ENCODE results near the gene FAM81A. TPM values are rescaled to one million over a fixed set of nuclear protein-coding genes. Genes with fewer than 3 reads are reported as not detected.
A peak's percentile ranks its signal among the peaks of the same experiment; 100 is the strongest.

Gene FAM81A
- total RNA-seq, result 0.75 and 2.2 TPM in 2 replicates

- TF ChIP-seq, protein P1, sequence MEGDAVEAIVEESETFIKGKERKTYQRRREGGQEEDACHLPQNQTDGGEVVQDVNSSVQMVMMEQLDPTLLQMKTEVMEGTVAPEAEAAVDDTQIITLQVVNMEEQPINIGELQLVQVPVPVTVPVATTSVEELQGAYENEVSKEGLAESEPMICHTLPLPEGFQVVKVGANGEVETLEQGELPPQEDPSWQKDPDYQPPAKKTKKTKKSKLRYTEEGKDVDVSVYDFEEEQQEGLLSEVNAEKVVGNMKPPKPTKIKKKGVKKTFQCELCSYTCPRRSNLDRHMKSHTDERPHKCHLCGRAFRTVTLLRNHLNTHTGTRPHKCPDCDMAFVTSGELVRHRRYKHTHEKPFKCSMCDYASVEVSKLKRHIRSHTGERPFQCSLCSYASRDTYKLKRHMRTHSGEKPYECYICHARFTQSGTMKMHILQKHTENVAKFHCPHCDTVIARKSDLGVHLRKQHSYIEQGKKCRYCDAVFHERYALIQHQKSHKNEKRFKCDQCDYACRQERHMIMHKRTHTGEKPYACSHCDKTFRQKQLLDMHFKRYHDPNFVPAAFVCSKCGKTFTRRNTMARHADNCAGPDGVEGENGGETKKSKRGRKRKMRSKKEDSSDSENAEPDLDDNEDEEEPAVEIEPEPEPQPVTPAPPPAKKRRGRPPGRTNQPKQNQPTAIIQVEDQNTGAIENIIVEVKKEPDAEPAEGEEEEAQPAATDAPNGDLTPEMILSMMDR (IDR thresholded peaks at IDR 0.05; ENCODE audit: insufficient read depth, low read length, poor library complexity, severe bottlenecking), result no peak
- DNase-seq (ENCODE audit: low read depth), result no peak
- H3K27me3 ChIP-seq (ENCODE audit: control insufficient read depth, insufficient read depth, low read length), result peaks cover 12% of the 10 kb centered on the region
Observed at GRCh38 chr15:59437817-59438624, at the start of gene FAM81A. Gene FAM81A, plus strand, starts transcription at chr15:59438186. Its CDS starts 20,441 bp downstream, at chr15:59458627.

GRCh38 chr15:59388670-59389069, 49.3 kb upstream of the FAM81A start:
- H3K36me3 ChIP-seq (ENCODE audit: control insufficient read depth, insufficient read depth, low read length), result no peaks in the 10 kb centered on the region
- TF ChIP-seq, protein P1 (IDR thresholded peaks at IDR 0.05; ENCODE audit: insufficient read depth, low read length, poor library complexity, severe bottlenecking), result no peak
- no peak overlapping the region for H3K4me3 ChIP-seq (ENCODE audit: low read depth, low read length)
- H3K27me3 ChIP-seq (ENCODE audit: control insufficient read depth, insufficient read depth, low read length), result no peaks in the 10 kb centered on the region
- peak; percentile 39 for DNase-seq (ENCODE audit: low read depth)

More at GRCh38 chr15:59437817-59438624, at the start of gene FAM81A:
- Histone ChIP-seq H3K4me3 (ENCODE audit: low read depth, low read length) (peak within 1 kb of the TSS; percentile 40), H3K36me3 (ENCODE audit: control insufficient read depth, insufficient read depth, low read length) (no peaks in the 10 kb centered on the region)

- DNase-seq (ENCODE audit: low read depth), result no peak
- Histone ChIP-seq H3K36me3 (ENCODE audit: control insufficient read depth, insufficient read depth, low read length) (no peaks in the 10 kb centered on the region), H3K4me3 (ENCODE audit: low read depth, low read length) (no peak overlapping the region), H3K27me3 (ENCODE audit: control insufficient read depth, insufficient read depth, low read length) (no peaks in the 10 kb centered on the region)
- TF ChIP-seq, protein P1 (IDR thresholded peaks at IDR 0.05; ENCODE audit: insufficient read depth, low read length, poor library complexity, severe bottlenecking), result no peak
Observed at GRCh38 chr15:59392299-59392698, 45.7 kb upstream of the FAM81A start.

- no peak overlapping the region for H3K4me3 ChIP-seq (ENCODE audit: low read depth, low read length)
- H3K36me3 ChIP-seq (ENCODE audit: control insufficient read depth, insufficient read depth, low read length), result no peaks in the 10 kb centered on the region
- no peak for DNase-seq (ENCODE audit: low read depth)
- H3K27me3 ChIP-seq (ENCODE audit: control insufficient read depth, insufficient read depth, low read length), result no peaks in the 10 kb centered on the region
- TF ChIP-seq, protein P1 (IDR thresholded peaks at IDR 0.05; ENCODE audit: insufficient read depth, low read length, poor library complexity, severe bottlenecking), result no peak
Observed at GRCh38 chr15:59394166-59394661, 43.8 kb upstream of the FAM81A start.

DNA sequence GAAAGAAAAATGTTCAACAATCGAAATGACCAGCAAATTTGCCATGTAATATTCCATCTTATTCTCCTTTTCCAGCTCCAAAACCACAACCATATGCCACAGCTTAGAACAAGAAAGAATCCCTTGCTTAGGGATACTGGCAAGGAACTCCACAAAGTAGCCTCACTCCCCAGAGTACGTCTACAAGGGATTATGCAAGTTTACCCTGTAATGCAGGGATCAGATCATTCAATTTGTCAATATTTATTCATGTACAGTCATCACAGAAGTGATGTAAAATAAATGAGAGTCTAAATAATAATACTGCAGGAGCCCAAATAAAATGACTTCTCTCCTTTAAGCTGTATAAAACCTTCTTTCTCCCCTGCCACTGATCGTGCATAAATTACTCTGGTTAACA, 41.8 kb upstream of the FAM81A start:
- Histone ChIP-seq H3K27me3 (ENCODE audit: control insufficient read depth, insufficient read depth, low read length) (no peaks in the 10 kb centered on the region), H3K4me3 (ENCODE audit: low read depth, low read length) (no peak overlapping the region), H3K36me3 (ENCODE audit: control insufficient read depth, insufficient read depth, low read length) (no peaks in the 10 kb centered on the region)
- TF ChIP-seq, protein P1 (IDR thresholded peaks at IDR 0.05; ENCODE audit: insufficient read depth, low read length, poor library complexity, severe bottlenecking), result no peak
- DNase-seq (ENCODE audit: low read depth), result no peak

Measured in kidney epithelial cell (primary cell).